Fibroblast of skin of left biceps (primary cell): ENCODE results near the gene ZBTB18.
"Not testable (repeated sequence)": the region's sequence is repeated elsewhere in the genome, so short reads cannot be mapped to it uniquely, and the experiment has no call there.

Source experiments
- DNase-seq, 2 experiments: peaks; one replicate each; pipeline ENCODE4 v3.0.0-alpha.2; 2013; ENCODE audit warnings: low read depth in 2 of 2

Gene ZBTB18

DNA sequence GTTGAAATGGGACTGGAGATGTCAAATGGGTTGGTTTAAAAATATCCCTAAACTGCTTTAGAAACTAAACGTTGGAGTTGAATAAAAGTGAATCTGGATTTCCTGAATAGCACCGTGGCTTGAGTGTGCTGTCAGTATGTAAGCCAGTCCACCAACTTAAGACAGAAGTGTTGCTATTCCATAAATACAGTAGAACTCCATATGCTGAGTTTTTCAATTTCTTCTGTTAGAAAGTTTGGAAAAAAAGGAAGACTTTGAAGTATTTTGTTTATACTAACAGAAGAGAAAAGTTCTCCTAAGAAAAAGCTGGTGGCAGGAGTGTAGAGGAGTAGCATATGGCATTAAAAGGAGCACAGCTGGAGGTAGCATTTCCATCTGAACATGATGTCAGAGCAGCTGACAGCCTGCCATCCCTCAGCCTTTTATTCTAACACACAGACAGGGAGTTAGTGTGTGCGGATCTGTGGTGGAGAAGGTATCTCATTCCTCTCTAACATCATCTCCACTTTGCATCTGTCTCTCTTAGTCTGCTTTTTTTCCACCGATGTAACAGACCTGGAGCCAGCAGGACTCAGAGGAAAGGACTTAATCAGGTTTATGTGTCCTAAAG, at the start of gene ZBTB18:
Gene ZBTB18, plus strand, starts transcription at position 449 of the 610 bp plus-strand sequence. Its CDS starts 149 bp downstream, at position 598.
- peak; percentile 50 for DNase-seq

DNA sequence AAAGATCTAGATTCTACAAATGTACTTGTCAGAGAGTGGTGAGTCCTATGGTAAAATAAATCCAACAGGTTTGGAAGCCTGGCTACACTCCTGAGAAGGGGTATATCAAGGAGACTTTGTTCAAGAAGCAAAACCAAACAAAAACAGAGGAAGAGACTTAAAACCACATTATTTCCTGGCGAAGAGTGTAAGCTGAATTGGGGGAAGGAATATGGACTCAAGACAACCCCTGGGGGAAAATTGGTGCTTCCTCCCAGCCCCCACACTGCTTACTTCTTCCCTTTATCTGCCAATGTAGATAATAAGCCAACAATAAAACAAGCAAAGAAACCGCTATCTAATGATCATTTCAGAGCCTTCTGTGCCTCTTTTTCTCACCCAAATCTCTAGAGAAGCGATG, 48.4 kb upstream of the ZBTB18 start:
- DNase-seq = no peak

DNA sequence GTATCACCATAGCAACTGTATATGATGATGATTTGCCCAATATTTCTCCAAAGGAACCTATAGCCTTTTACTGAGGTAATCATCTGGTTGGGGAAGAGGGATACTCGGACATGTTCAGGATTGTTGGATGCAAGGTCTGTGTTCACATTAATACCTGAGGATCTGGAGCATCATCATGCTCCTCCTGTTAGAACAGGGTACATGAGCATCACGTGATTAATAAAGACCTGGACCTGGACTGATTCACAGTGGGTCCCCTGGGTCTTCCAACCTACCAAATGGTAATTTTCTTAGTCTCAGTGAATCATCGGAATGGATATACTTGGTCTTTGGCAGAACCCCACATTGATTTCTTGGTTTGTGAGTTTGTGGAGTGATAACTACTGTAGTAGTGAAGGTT, 45.6 kb upstream of the ZBTB18 start:
- no peak for DNase-seq

DNA sequence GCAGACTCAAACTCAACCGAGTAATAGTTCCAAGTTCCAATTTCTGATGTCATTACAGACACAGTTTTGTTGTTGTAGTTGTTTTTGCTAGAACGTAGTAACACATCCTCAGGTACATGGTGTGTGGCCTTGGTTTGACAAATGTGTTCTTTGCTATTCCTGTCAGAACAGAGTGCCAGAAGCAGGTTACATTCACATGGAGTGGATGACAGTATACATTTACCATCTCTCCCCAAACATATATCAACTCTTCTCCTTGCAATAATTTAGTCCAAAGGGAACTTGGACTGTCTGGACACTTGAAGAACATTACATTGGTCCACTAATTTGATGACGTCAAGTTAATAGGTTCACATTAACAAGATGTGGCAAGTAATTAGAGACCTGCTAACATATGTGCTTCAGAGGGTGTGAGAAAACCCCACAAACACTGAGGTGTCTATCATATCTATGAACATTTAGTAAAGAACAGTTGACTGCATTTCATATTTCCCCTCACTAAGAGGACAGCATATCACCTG, 44.6 kb upstream of the ZBTB18 start:
- DNase-seq = no peak

DNA sequence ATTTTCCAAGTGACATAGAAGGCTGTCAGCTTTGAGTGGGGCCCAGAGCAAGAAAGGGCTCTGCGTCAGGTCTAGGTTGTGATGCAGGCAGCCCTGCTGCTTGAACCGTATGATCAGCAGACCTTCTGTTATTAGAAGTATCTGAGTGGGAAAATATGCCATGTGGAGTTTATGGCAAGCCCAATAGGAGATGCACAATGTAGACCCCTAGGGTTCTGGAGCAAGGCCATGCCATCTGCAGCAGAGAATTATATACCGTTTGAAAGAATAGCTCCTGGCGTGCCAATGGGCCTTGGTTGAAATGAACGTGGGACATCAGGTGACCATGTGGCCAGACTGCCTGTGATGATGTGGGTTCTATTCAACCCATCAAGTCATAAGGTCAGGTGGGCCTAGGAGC, 44.1 kb upstream of the ZBTB18 start:
- no peak for DNase-seq

DNA sequence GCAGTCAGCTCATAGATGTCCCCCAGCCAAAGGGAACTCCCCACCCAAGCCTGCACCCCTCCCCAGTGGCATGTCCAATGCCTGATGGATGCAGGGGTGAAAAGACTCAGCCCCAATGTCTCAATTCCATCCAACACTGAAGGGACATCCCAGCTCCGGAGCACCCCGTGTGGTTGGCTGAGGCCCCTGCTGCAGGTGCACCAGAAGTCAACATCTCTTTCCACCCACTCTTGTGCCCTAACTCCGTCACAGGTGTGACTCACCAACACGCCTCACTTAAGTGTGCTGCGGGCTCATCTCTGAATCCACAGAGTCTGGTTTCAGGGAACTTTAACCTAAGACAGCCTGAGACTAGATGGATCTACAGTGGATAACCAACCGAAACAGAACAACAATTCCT, 40.9 kb upstream of the ZBTB18 start:
- DNase-seq = no peak

DNA sequence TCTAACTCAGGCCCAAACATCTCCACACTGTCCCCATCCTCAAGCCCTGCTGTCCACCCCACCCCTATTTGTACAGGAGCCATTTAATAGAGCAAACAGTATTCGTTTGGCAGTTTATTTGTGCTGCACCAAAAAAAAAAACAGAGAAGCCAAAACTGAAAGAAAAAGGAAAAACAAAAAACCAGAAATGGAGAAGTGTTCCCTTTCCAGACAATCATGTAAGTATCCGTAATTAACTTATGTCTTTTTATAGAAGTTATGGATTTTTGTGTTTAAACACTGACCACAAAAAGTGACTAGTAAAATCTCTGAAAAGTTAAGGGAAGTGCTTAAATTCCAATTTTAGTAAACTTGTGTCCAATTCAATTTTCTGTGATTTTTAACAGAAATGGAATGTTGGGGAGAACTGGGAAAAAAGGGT, 40.4 kb upstream of the ZBTB18 start:
- no peak for DNase-seq

DNA sequence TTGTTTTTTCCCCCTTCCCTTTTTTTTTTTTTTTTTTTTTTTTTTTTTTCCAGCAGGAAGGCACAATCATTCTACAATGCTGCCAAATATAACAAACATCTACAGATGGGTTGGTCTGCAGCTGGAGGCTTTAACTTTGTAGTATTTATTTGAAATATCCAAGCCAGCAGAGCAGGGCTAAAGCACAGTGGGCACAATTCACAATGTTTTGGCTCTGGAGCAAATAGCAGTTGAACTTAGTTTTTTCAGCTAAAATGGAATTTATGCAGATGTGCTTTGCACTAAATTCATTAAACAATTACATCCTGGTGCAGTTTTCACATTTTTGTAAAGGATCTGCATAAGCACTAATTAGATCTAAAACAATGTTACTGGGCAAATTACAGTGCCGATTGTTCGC, 39.8 kb upstream of the ZBTB18 start:
- no peak for DNase-seq

DNA sequence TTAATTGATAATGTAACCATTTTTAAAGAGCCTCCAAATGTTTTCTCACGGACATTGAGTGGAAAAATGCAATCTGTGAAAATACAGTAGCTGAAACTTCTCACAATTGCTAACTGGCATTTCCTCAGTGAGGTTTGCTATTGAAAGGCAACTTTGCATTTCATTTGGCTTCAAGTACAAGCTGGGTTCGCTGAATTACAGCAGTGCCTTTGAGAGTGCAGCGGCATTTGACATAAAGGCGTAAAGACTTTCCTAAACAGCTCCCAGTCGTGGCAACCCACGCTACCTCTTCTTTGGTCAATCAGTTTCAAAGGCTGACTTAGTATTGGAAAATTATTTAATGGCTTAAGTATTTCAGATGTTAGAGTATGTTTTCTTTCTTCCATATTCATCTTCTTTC, 39.3 kb upstream of the ZBTB18 start:
- no peak for DNase-seq

DNA sequence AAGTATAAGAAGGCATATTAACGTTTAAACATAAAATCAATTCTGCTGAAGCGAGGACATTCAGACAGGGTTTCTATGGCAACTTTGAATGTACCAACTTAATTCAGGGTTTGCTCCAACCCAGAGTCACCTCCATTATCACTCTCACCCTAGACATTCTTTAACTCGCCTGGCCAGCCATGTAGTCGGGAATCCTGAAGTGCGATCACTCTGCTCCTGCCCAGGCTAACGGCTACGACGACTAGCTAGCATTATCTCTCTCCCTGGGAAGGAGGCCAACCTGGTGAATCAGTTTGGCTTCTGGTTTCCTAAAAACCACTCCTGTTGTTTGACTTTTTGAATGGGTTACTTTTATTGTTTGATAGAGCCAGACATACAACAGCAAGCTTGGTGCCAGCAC, 38.9 kb upstream of the ZBTB18 start:
- no peak for DNase-seq

DNA sequence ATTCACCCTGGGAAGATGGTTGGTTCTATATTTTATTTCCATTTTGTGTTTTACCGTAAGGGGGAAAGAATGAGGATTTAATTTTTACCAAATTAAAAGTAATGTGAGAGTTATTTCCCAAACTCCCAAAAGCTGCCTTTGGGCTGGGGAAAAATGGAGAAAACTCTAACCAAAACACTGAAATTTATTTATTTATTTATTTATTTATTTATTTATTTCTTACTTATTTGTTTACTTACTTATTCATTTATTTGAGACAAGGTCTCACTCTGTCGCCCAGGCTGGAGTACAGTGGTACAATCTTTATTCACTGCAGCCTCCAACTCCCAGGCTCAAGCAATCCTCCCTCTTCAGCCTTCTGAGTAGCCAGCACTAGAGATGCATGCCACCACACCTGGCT, 38.0 kb upstream of the ZBTB18 start:
- DNase-seq = no peak

DNA sequence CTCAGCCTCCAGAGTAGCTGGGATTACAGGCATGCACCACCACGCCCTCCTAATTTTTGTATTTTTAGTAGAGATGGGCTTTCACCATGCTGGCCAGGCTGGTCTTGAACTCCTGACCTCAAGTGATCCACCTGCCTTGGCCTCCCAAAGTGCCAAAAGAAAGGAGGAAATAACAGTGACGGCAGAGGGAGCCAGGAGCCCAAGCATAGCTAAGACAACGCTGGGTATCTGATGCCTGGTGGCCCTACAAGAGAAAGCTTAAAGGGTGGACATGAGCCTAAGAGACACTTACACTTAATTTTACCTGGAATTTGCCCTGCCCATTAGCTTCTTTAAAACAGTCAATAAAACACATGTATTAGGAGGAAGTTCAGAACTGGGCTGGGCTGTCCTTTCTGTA, 36.2 kb upstream of the ZBTB18 start:
- DNase-seq = not testable (repeated sequence)

DNA sequence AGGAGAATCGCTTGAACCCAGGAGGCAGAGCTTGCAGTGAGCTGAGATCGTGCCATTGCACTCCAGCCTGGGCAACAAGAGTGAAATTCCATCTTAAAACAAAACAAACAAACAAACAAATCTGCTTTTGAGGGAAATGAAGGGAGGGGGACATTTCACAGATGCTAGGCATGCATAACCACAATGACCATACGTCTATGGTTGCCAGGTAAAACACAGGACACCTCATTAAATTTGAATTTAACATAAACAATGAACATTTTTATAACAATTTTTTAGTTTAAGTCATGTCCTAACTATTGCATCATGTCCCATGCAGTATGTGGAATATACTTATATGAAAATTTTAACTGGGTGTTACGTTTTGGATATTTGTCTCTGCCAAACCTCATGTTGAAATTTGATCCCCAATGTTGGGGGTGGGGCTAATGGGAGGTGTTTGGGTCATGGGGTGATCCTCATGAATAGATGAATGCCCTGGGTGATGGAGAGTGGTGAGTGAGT, 31.0 kb upstream of the ZBTB18 start:
- DNase-seq = no peak

DNA sequence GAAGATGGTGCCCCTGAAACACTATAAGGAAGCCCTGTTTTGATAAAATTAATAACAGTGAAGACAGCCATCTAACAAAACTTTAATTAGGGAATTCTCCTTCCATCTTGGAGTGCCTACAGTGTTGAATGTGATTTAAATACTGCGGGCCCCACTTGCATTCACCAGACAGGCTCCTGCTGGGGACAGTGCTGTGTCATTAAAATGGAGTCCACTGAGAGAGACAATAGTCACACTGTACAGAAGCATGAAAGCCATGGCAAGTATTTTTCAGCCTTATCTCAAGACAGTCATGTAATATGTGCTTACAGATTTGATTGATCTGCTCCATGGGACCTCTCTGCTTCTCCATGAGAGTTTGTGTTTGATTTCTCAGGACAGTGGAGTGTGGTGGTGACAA, 29.7 kb upstream of the ZBTB18 start:
- DNase-seq = no peak

DNA sequence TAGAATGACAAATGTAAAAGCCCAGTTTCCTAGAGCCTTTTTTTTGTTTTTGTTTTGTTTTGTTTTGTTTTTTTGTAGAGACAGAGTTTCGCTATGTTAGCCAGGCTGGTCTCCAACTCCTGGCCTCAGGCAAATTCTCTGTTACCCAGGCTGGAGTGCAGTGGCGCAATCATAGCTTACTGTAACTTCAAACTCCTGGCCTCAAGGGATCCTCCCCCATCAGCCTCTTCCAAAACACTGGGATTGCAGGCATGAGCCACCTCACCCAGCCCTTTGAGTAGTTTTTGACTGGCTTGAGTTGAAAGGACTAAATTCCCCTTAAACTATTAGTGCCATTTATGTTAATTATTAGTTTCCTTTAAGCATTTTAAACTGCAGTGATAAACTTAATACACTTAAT, 28.8 kb upstream of the ZBTB18 start:
- DNase-seq = no peak

DNA sequence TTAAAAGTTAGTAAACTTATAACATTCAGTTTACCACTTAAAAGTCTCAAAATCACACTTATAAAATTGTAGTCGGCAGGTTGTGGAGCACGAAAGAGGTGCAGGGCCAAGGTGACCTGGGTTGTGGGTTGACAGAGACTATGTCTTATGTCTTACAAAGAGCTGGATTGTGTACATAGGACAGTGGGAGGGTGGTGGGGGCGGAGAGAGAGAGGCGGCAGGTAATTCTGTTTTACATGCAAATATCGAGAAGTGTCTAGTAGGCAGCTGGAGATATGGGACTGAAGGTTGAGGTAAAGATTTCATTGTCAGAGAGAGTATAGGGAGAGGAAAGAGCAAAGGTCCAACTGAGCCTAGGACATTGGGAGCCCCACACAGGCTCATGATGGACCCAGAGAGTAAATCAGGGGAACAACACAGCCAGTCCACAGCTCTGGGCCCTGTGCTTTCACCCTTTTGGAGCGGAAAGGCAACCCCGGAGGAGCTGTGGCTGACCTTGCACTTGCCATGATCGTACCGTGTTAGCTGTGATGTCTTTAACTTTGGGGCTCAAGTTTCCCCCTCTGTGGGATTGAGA, 28.1 kb upstream of the ZBTB18 start:
- DNase-seq = no peak

DNA sequence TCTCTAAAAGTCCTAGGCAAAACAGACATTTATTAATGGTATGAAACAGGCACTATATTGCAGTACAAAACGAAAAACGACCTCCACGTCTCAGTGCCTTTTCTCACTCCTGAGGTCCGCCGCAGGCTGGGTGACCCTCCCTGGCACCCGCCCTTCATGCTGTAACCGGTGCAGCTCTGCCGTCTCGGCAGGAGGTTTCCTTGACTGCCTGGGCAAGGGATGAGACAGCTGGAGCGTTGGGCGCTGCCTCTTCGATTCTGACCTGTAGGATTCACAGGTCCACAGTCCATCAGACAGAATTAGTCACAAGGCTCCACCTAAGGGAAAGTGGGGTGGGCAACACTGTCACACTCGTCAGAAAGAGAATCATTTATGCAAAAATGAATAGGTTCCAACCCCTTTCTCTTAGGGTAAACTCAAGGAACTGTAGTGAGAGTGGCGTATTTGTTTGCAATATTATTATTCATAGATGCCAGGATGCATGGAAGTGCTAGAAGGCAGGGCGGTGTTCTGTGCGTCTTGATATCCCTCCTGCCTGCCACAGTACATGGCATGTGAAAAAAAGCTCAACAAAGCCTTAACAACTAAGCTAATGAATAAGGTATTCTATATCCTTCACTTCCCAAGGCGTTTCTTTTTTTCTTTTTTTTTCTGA, 23.5 kb upstream of the ZBTB18 start:
- DNase-seq = no peak

DNA sequence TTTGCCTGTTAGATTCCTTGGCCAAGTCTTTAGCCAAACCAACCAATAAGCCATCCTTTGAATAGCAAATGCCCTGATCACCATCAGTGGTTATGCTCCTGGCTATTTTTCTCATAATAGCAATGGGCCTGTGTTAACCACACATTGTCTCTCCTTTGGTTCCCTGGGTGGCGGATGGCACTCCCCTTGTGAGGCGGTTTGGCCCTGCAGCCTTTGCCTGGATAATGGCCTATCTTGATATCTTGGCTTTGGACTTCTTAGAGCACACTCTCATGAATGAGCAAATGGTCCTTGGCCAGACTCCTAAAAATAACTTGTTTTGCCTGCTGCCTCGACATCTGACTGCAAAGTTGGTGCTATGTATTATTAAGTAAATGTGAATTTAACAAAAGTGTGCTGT, 22.4 kb upstream of the ZBTB18 start:
- DNase-seq = no peak

DNA sequence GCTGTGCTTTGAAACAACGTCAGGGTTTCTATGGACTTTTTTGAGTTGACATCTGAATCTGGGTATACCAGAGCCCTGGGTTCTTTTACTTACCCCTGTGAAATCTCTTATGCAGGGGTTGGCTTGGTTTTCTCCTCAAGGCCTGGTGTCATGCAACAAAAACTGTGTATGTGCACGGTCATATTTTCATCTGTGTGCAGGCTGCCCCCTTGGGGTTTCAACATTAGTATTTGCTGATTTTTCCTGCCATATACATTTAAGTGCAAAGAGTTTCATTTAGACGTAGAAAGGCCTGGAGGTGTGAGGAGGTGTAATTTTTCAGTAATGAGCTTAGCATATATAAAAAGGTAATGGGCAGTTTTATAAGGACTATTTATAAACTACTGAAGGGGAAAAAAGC, 22.0 kb upstream of the ZBTB18 start:
- no peak for DNase-seq

DNA sequence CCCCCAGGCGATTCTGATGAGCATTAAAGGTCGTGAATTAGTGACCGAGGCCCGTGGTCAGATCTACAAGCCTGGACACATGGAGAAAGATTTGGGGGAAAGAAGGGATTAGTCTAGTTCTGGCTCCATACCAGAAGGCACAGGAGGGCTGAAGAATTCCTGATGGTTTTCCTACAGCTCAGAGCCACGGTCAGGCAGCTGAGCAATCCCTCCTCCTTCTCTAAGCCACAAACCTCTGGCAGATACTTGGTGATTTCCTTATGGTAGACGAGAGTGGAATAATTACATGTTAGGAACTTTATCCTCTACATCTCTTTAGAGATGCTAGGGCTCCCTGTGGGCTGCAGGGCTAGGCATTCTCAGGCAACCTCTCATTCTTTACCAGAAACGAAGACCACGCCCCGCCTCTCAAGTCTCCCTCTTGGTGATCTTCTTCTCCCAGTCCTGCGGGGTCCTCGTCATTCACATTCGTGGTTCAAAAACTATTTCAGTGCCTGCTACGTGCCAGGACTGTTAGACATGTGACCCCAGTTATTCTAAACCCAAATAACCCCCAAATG, 20.5 kb upstream of the ZBTB18 start:
- no peak for DNase-seq

DNA sequence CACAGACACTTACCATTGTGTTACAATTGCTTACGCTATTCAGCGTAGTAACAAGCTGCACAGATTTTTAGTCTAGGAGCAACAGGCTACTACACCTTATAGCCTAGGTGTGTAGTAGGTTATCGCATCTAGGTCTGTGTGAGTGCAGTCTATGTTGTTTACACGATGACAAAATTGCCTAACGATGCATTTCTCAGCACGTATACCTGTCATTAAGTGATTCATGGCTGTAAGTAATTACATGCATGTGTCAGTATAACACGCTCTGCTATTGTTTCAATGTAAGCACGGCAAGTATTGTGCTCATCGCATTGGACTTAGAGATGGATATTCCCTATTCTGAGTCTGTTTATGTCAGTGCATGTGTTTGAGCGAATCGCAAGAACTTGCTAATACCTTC, 15.7 kb upstream of the ZBTB18 start:
- DNase-seq = no peak

DNA sequence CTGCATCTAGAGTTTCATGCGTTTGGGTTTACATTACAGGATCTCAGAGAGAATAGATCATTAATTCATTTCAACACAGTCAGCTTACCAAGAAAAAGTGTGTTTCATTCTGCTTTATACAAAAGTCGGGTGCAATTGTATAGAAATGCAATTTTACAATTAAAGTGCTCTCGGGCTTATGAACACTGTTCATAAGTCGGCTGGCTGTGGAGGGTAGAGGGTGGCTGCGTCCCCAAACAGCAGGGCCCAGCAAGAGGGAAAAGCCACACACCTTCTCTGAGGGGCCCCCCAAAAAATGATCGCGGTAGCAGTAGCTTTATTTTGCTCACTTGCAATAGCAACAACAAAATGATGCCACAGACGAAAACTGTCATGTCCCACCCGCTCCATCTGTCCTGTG, 13.8 kb upstream of the ZBTB18 start:
- DNase-seq = no peak
